Body of pancreas (tissue), 4 donors: ENCODE results near the gene FBXL4.

ENCODE experiments used
- POLR2A ChIP-seq, 3 donors: fragments of 450-650 bp; IDR thresholded peaks; one replicate each; pipeline ENCODE4 v1.6.1; 2016; ENCODE audit warnings: antibody characterized with exemption in 3 of 3, mild to moderate bottlenecking in 2 of 3
- TF ChIP-seq, protein P1 (sequence below), 7 experiments: fragments of 450-650 bp in 4 of 7; fragments of 200-600 bp in 3 of 7; sonication (generic) in 3 of 7; IDR thresholded peaks; one replicate each; pipeline ENCODE4 v1.5.1; 2016 to 2019; ENCODE audit warnings: antibody characterized with exemption in 7 of 7

DNA sequence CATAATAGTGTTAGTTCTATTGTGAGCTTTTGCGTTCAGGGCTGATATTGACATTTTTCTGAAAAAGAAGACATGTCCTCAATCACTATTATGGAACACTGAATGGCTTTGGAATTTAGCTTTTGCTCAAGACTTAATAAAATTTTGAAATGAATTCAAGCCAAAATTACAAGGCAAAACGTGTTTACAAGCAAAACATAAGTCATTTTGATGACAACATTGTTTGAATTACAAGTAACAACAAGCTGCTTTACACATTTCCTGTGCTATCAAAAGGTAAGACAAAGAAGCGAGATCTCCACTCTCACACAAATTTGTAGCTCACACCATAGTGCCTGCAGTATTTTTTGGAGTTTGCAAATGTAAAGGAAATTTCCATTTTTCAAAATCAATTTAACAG lies 75.9 kb downstream of the FBXL4 start:
- TF ChIP-seq, protein P1, sequence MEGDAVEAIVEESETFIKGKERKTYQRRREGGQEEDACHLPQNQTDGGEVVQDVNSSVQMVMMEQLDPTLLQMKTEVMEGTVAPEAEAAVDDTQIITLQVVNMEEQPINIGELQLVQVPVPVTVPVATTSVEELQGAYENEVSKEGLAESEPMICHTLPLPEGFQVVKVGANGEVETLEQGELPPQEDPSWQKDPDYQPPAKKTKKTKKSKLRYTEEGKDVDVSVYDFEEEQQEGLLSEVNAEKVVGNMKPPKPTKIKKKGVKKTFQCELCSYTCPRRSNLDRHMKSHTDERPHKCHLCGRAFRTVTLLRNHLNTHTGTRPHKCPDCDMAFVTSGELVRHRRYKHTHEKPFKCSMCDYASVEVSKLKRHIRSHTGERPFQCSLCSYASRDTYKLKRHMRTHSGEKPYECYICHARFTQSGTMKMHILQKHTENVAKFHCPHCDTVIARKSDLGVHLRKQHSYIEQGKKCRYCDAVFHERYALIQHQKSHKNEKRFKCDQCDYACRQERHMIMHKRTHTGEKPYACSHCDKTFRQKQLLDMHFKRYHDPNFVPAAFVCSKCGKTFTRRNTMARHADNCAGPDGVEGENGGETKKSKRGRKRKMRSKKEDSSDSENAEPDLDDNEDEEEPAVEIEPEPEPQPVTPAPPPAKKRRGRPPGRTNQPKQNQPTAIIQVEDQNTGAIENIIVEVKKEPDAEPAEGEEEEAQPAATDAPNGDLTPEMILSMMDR (IDR thresholded peaks at IDR 0.05) = no peak
- TF ChIP-seq POLR2A (IDR thresholded peaks at IDR 0.05) = no peak
